NCI-H1436 treated with DMSO at 0.1 percent for 48 hours (cell line): Measurements from ENCODE around the gene MUC21.

Experiments
- DNase-seq: peaks from one replicate; lab custom pipeline; 2025; lab: John Stamatoyannopoulos, UW

The MUC21 gene

GRCh38 chr6:30983439-30983838 is at the start of gene MUC21:
TSS of gene MUC21 (plus strand) at chr6:30983718. CDS start at chr6:30983959, 241 bp downstream.
- DNase-seq = no peak

- no peak for DNase-seq
These were observed 48.5 kb upstream of the MUC21 start for GRCh38 chr6:30935018-30935417.

- DNase-seq = no peak
These were observed 46.3 kb upstream of the MUC21 start for GRCh38 chr6:30937265-30937664.

GRCh38 chr6:30938730-30939129 is 44.8 kb upstream of the MUC21 start:
- no peak for DNase-seq

- no peak for DNase-seq
These were observed 44.0 kb upstream of the MUC21 start for GRCh38 chr6:30939473-30939872.

GRCh38 chr6:30940361-30940986 is 43.0 kb upstream of the MUC21 start, which contains the start of gene MUCL3:
TSS of gene MUCL3 (plus strand) at chr6:30940973. CDS start at chr6:30941000, 27 bp downstream.
- DNase-seq = no peak

- no peak for DNase-seq
These were observed 41.0 kb upstream of the MUC21 start for GRCh38 chr6:30942338-30943060.

GRCh38 chr6:30944051-30944450 is 39.5 kb upstream of the MUC21 start:
- no peak for DNase-seq

- DNase-seq = no peak
These were observed 38.2 kb upstream of the MUC21 start for GRCh38 chr6:30945281-30945680.

- no peak for DNase-seq
These were observed 36.3 kb upstream of the MUC21 start for GRCh38 chr6:30947231-30947630.

GRCh38 chr6:30948811-30949210 is 34.7 kb upstream of the MUC21 start:
- DNase-seq = no peak

GRCh38 chr6:30951907-30952469 is 31.5 kb upstream of the MUC21 start:
- no peak for DNase-seq

- no peak for DNase-seq
These were observed 28.7 kb upstream of the MUC21 start for GRCh38 chr6:30954631-30955366.

GRCh38 chr6:30955367-30956042 is 28.0 kb upstream of the MUC21 start:
- DNase-seq = no peak

GRCh38 chr6:30957716-30958115 is 25.8 kb upstream of the MUC21 start:
- DNase-seq = no peak

GRCh38 chr6:30960907-30961673 is 22.4 kb upstream of the MUC21 start:
- no peak for DNase-seq

- no peak for DNase-seq
These were observed 20.8 kb upstream of the MUC21 start for GRCh38 chr6:30962716-30963115.

GRCh38 chr6:30963641-30964040 is 19.9 kb upstream of the MUC21 start:
- DNase-seq = no peak

GRCh38 chr6:30964075-30964474 is 19.4 kb upstream of the MUC21 start:
- no peak for DNase-seq

GRCh38 chr6:30965140-30965601 is 18.3 kb upstream of the MUC21 start:
- DNase-seq = no peak

GRCh38 chr6:30966154-30966553 is 17.4 kb upstream of the MUC21 start:
- no peak for DNase-seq
